ENCODE data around the gene WWC2.

Gene WWC2

GRCh38 chr4:183306811-183307210 lies 207.8 kb downstream of the WWC2 start:
- DNase-seq (ENCODE audit: extremely low read depth, low read depth) = no peak
- TF ChIP-seq CTCF (IDR thresholded peaks at IDR 0.05; ENCODE audit: low read depth, low read length, missing control alignments) = no peak
- H3K4me3 ChIP-seq (replicated peaks; ENCODE audit: low read depth, low read length) = no peak overlapping the region

GRCh38 chr4:183312841-183313240 lies 213.8 kb downstream of the WWC2 start:
- no peak for TF ChIP-seq CTCF (IDR thresholded peaks at IDR 0.05; ENCODE audit: low read depth, low read length, missing control alignments)
- DNase-seq (ENCODE audit: extremely low read depth, low read depth) = no peak
- H3K4me3 ChIP-seq (replicated peaks; ENCODE audit: low read depth, low read length) = no peak overlapping the region

GRCh38 chr4:183314336-183314735 lies 215.3 kb downstream of the WWC2 start:
- no peak for DNase-seq (ENCODE audit: extremely low read depth, low read depth)
- no peak overlapping the region for H3K4me3 ChIP-seq (replicated peaks; ENCODE audit: low read depth, low read length)
- TF ChIP-seq CTCF (IDR thresholded peaks at IDR 0.05; ENCODE audit: low read depth, low read length, missing control alignments) = no peak

GRCh38 chr4:183314806-183315205 lies 215.7 kb downstream of the WWC2 start:
- no peak for TF ChIP-seq CTCF (IDR thresholded peaks at IDR 0.05; ENCODE audit: low read depth, low read length, missing control alignments)
- H3K4me3 ChIP-seq (replicated peaks; ENCODE audit: low read depth, low read length) = no peak overlapping the region
- no peak for DNase-seq (ENCODE audit: extremely low read depth, low read depth)

GRCh38 chr4:183318656-183319055 lies 219.6 kb downstream of the WWC2 start:
- TF ChIP-seq CTCF (IDR thresholded peaks at IDR 0.05; ENCODE audit: low read depth, low read length, missing control alignments) = no peak
- H3K4me3 ChIP-seq (replicated peaks; ENCODE audit: low read depth, low read length) = no peak overlapping the region
- no peak for DNase-seq (ENCODE audit: extremely low read depth, low read depth)

GRCh38 chr4:183320211-183321059 lies 221.4 kb downstream of the WWC2 start, which contains the start of gene CLDN22:
CLDN22 (minus strand) TSS chr4:183320276; CDS start chr4:183320218, 58 bp downstream.
- no peak for TF ChIP-seq CTCF (IDR thresholded peaks at IDR 0.05; ENCODE audit: low read depth, low read length, missing control alignments)
- DNase-seq (ENCODE audit: extremely low read depth, low read depth) = no peak
- no peak within 1 kb of the TSS for H3K4me3 ChIP-seq (replicated peaks; ENCODE audit: low read depth, low read length)

Measured in HFF-Myc (cell line).